Endothelial cell of umbilical vein (primary cell): Measurements from ENCODE around the gene PRRX2. TPM values are rescaled to one million over a fixed set of nuclear protein-coding genes. Genes with fewer than 3 reads are reported as not detected.

Experiments used
- BruUV-seq: library from RNA; stranded (reverse); fragments of 400-500 nt; replicated peaks from 2 replicates; lab custom pipeline; 2021; lab: Mats Ljungman, UMichigan
- CTCF ChIA-PET: fragments of 300-600, 350-600 bp; sonication (Branson Sonifier 250); formaldehyde crosslinking; loops from one replicate; lab custom pipeline; 2021; ENCODE audit warnings: antibody characterized with exemption, inconsistent platforms; lab: Charles Lee
- POLR2A ChIA-PET: fragments of 300-600, 350-600 bp; sonication (Branson Sonifier 250); formaldehyde crosslinking; loops from one replicate; lab custom pipeline; 2021; ENCODE audit warnings: antibody characterized with exemption, inconsistent platforms; lab: Charles Lee
- DNase-seq: peaks from one replicate; pipeline ENCODE4 v3.0.0-alpha.2; 2011; ENCODE audit warnings: low read depth, low spot score
- FAIRE-seq: peaks from 2 replicates; lab custom pipeline; 2011; peaks lifted over from hg19 to GRCh38; lab: Jason Lieb, UNC
- H2AFZ ChIP-seq: 2 replicates; pipeline ENCODE4 v1.6.0; 2012; ENCODE audit warnings: low read depth, low read length, control low read depth, inconsistent platforms
- H3K27ac ChIP-seq: 2 replicates; pipeline ENCODE4 v1.5.1; 2011; ENCODE audit warnings: low read depth, mild to moderate bottlenecking, control low read depth, low read length, moderate library complexity; ENCODE audit not compliant: insufficient read depth
- H3K27me3 ChIP-seq, 2 experiments: 2 replicates each; pipeline versions ENCODE4 v1.6.0 to v1.6.1; 2011; ENCODE audit warnings: low read length in 2 of 2, mixed read lengths in 1 of 2; ENCODE audit not compliant: control insufficient read depth in 2 of 2, insufficient read depth in 2 of 2
- H3K36me3 ChIP-seq, 2 experiments: 2 replicates in 1 of 2; 3 replicates in 1 of 2; pipeline ENCODE4 v1.5.1; 2011; ENCODE audit warnings: low read length in 2 of 2, mild to moderate bottlenecking in 1 of 2, moderate library complexity in 1 of 2; ENCODE audit not compliant: control insufficient read depth in 2 of 2, insufficient read depth in 2 of 2; ENCODE audit errors: extremely low read depth in 1 of 2
- H3K4me1 ChIP-seq: 3 replicates; pipeline ENCODE4 v1.5.1; 2011; ENCODE audit warnings: mild to moderate bottlenecking, low read length; ENCODE audit not compliant: control insufficient read depth, insufficient read depth; ENCODE audit errors: extremely low read depth
- H3K4me2 ChIP-seq: 2 replicates; pipeline ENCODE4 v1.6.1; 2011; ENCODE audit warnings: low read length, control low read depth, mixed read lengths; ENCODE audit not compliant: insufficient read depth
- H3K4me3 ChIP-seq, 3 experiments: fragments of 200-600 bp in 1 of 3; sonication (generic), shearing (Covaris generic) in 1 of 3; replicated peaks in 1 of 3; 2 replicates each; pipeline ENCODE4 v1.5.1; 2011 to 2016; ENCODE audit warnings: control low read depth in 3 of 3, low read length in 3 of 3, mild to moderate bottlenecking in 2 of 3, inconsistent platforms in 1 of 3, low read depth in 1 of 3, moderate library complexity in 1 of 3; ENCODE audit not compliant: insufficient read depth in 1 of 3
- H3K79me2 ChIP-seq: 2 replicates; pipeline ENCODE4 v1.6.0; 2012; ENCODE audit warnings: low read length, inconsistent platforms; ENCODE audit not compliant: control insufficient read depth, insufficient read depth
- H3K9ac ChIP-seq: replicated peaks from 2 replicates; pipeline ENCODE3; 2011; ENCODE audit warnings: low read length, control low read depth; ENCODE audit not compliant: insufficient read depth; ENCODE audit errors: extremely low read depth
- H3K9me1 ChIP-seq: replicated peaks from 3 replicates; pipeline ENCODE4 v1.6.0; 2011; ENCODE audit warnings: mild to moderate bottlenecking, low read length; ENCODE audit not compliant: control insufficient read depth, insufficient read depth; ENCODE audit errors: extremely low read depth
- H3K9me3 ChIP-seq: replicated peaks from 2 replicates; pipeline ENCODE4 v1.5.1; 2012; ENCODE audit warnings: low read length, inconsistent platforms; ENCODE audit not compliant: control insufficient read depth, insufficient read depth
- H4K20me1 ChIP-seq: replicated peaks from 2 replicates; pipeline ENCODE3; 2011; ENCODE audit warnings: mild to moderate bottlenecking, low read length; ENCODE audit not compliant: control insufficient read depth, insufficient read depth; ENCODE audit errors: extremely low read depth
- CTCF ChIP-seq, 2 donors: IDR thresholded peaks; 1 replicate in 1 of 2; 2 replicates in 1 of 2; pipeline ENCODE4 v1.5.1; 2011; ENCODE audit warnings: low read length in 2 of 2, mild to moderate bottlenecking in 2 of 2, moderate library complexity in 2 of 2, control low read depth in 1 of 2, inconsistent platforms in 1 of 2, low read depth in 1 of 2; ENCODE audit not compliant: insufficient read depth in 1 of 2; ENCODE audit errors: extremely low read depth in 1 of 2
- EZH2 ChIP-seq: IDR thresholded peaks from 2 replicates; pipeline ENCODE4 v1.6.1; 2012; ENCODE audit warnings: borderline replicate concordance, low read depth, mild to moderate bottlenecking, moderate library complexity, low read length, inconsistent platforms; ENCODE audit not compliant: severe bottlenecking
- FOS ChIP-seq: IDR thresholded peaks from 2 replicates; pipeline ENCODE4 v1.6.1; 2011; ENCODE audit warnings: mild to moderate bottlenecking, low read length, moderate library complexity, borderline replicate concordance; ENCODE audit not compliant: insufficient read depth
- GATA2 ChIP-seq: IDR thresholded peaks from 2 replicates; pipeline ENCODE4 v1.7.0; 2011; ENCODE audit warnings: low read depth, mild to moderate bottlenecking, moderate library complexity, mixed read lengths, low read length; ENCODE audit not compliant: insufficient read length, insufficient read depth
- JUN ChIP-seq: IDR thresholded peaks from 2 replicates; pipeline ENCODE4 v1.6.1; 2011; ENCODE audit warnings: borderline replicate concordance, low read depth; ENCODE audit not compliant: insufficient read length, insufficient read depth
- MAX ChIP-seq: IDR thresholded peaks from 2 replicates; pipeline ENCODE4 v1.6.1; 2011; ENCODE audit not compliant: insufficient read depth, insufficient read length
- MYC ChIP-seq: IDR thresholded peaks from one replicate; pipeline ENCODE4 v1.6.1; 2011; ENCODE audit warnings: mild to moderate bottlenecking, low read depth, low read length
- POLR2A ChIP-seq: IDR thresholded peaks from 2 replicates; pipeline ENCODE4 v1.6.1; 2012; ENCODE audit warnings: low read depth, mild to moderate bottlenecking, control low read depth, low read length
- POLR2AphosphoS5 ChIP-seq: IDR thresholded peaks from 2 replicates; pipeline ENCODE4 v1.6.1; 2012; ENCODE audit warnings: low read depth, mild to moderate bottlenecking, control low read depth, low read length, moderate library complexity; ENCODE audit not compliant: insufficient read depth
- dilution Hi-C: fragments of 300-500 bp; cut with MboI; formaldehyde crosslinking; loops from one replicate; pipeline ENCODE4 v1.15.0; 2019; ENCODE audit warnings: low sequenced_read_pairs; ENCODE audit not compliant: extremely low pct_ligation_motif_present
- intact Hi-C: fragments of 100-400 bp; cut with micrococcal nuclease; formaldehyde crosslinking; loops from one replicate; pipeline ENCODE4 v1.10.0; 2022
- polyA plus RNA-seq, 4 experiments: library from polyadenylated mRNA; depleted of rRNA in 3 of 4; stranded (reverse) in 3 of 4; unstranded in 1 of 4; fragments of >200 nt; gene quantifications; 2 replicates each; pipeline versions ENCODE4 v1.2.1 to v1.2.3, GENCODE V29; 2011 to 2012; ENCODE audit warnings: missing spikeins in 1 of 4
- total RNA-seq: library from RNA; stranded (reverse); gene quantifications from 2 replicates; pipeline ENCODE4 v1.2.3, GENCODE V29; 2021

Gene PRRX2
- total and polyA plus RNA-seq, 2 donors (not counting 3 experiments of a cell fraction or from before 2014, with no cell fraction given) = 0.19 to 0.77 TPM

- H3K27ac ChIP-seq = no peak overlapping the region
- H3K27me3 ChIP-seq = peaks cover 0 to 1% of the 10 kb centered on the region in 2 experiments
- no peak overlapping the region for H3K4me3 ChIP-seq
- dilution Hi-C loops = no loop called here
- no peak overlapping the region for H3K9ac ChIP-seq
- H3K9me1 ChIP-seq = no peaks in the 10 kb centered on the region
- H4K20me1 ChIP-seq = no peaks in the 10 kb centered on the region
- no peaks in the 10 kb centered on the region for H3K9me3 ChIP-seq
- DNase-seq = no peak
- ChIA-PET POLR2A (no interaction called here), CTCF (no interaction called here)
- intact Hi-C loops = no loop called here
- no peak for FAIRE-seq
- H3K79me2 ChIP-seq = no peaks in the 10 kb centered on the region
- TF ChIP-seq GATA2 (no peak), EZH2 (no peak), MAX (no peak), POLR2A (no peak), CTCF (IDR thresholded peaks at IDR 0.05; ENCODE audit: extremely low read depth in 1 of 2, insufficient read depth in 1 of 2, low read depth in 1 of 2, low read length in 2 of 2) (no peak), MYC (no peak), POLR2AphosphoS5 (no peak), FOS (no peak), JUN (no peak)
- BruUV-seq = no TSS peak
- H3K4me2 ChIP-seq = no peak overlapping the region
- H3K4me1 ChIP-seq = no peaks in the 10 kb centered on the region
- H2AFZ ChIP-seq = no peak overlapping the region
- H3K36me3 ChIP-seq = no peaks in the 10 kb centered on the region
Measured at GRCh38 chr9:129679537-129679936, 14.1 kb downstream of the PRRX2 start.
